Peyer's patch (tissue), 4 donors: ENCODE data around the gene CREM.

Source experiments
- CTCF ChIP-seq, 6 experiments: fragments of 450-650 bp in 4 of 6; fragments of 200-600 bp in 2 of 6; sonication (generic) in 1 of 6; IDR thresholded peaks; one replicate each; pipeline ENCODE4 v1.5.1; 2017 to 2019; ENCODE audit warnings: antibody characterized with exemption in 6 of 6, mild to moderate bottlenecking in 3 of 6, moderate library complexity in 1 of 6
- POLR2A ChIP-seq, 2 donors: fragments of 450-650 bp; IDR thresholded peaks; one replicate each; pipeline ENCODE4 v1.5.1; 2017; ENCODE audit warnings: antibody characterized with exemption in 2 of 2, mild to moderate bottlenecking in 2 of 2, moderate library complexity in 2 of 2

- no peak for TF ChIP-seq CTCF (IDR thresholded peaks at IDR 0.05)
- no peak for TF ChIP-seq POLR2A (IDR thresholded peaks at IDR 0.05)
These were observed 45.5 kb downstream of the CREM start for GRCh38 chr10:35172146-35172545.
